K562 (cell line): Measurements from ENCODE around the gene SNAPC3.

Experiments used
- CBX5 ChIP-seq: IDR thresholded peaks from 2 replicates; pipeline ENCODE4 v1.6.1; 2014; ENCODE audit warnings: low read depth, borderline replicate concordance
- E2F3 ChIP-seq: fragments of 250-450 bp; sonication (Bioruptor Pico); IDR thresholded peaks from 2 replicates; pipeline ENCODE4 v1.4.0; 2020; ENCODE audit warnings: mild to moderate bottlenecking
- EHMT2 ChIP-seq: fragments of 450-650 bp; IDR thresholded peaks from 2 replicates; pipeline ENCODE4 v1.6.1; 2018; ENCODE audit warnings: antibody characterized with exemption
- FUS ChIP-seq: fragments of 200-400 bp; formaldehyde crosslinking; optimal IDR thresholded peaks from 2 replicates; pipeline ENCODE3; 2017; ENCODE audit warnings: low read depth, low read length
- YY1 ChIP-seq, 3 experiments: IDR thresholded peaks; 2 replicates each; pipeline ENCODE4 v1.6.1; 2011; ENCODE audit warnings: low read length in 2 of 3, mild to moderate bottlenecking in 2 of 3, moderate library complexity in 2 of 3, borderline replicate concordance in 1 of 3, control low read depth in 1 of 3, low read depth in 1 of 3; ENCODE audit not compliant: insufficient read depth in 3 of 3, insufficient replicate concordance in 2 of 3, control insufficient read depth in 1 of 3, insufficient read length in 1 of 3; ENCODE audit errors: extremely low read depth in 1 of 3
- ZBED1 ChIP-seq: IDR thresholded peaks from 2 replicates; pipeline ENCODE4 v1.6.1; 2014
- ZNF274 ChIP-seq: IDR thresholded peaks from 2 replicates; pipeline ENCODE4 v1.6.1; 2011; ENCODE audit warnings: low read depth, mild to moderate bottlenecking, low read length, moderate library complexity, borderline replicate concordance
- ZNF347 ChIP-seq: fragments of 450-650 bp; formaldehyde crosslinking; IDR thresholded peaks from 2 replicates; pipeline ENCODE4 v1.4.0; 2020; ENCODE audit warnings: low read depth, mild to moderate bottlenecking, moderate library complexity
- TF ChIP-seq, protein P1 (sequence below), 3 experiments: IDR thresholded peaks in 2 of 3; conservative IDR thresholded peaks in 1 of 3; 2 replicates each; pipeline ENCODE4 v1.5.1; 2011 to 2012; ENCODE audit warnings: low read length in 3 of 3, mild to moderate bottlenecking in 3 of 3, control low read depth in 2 of 3, improper control_type of control experiment in 1 of 3, inconsistent platforms in 1 of 3, low read depth in 1 of 3, mixed read lengths in 1 of 3, moderate library complexity in 1 of 3; ENCODE audit not compliant: insufficient read depth in 2 of 3
- TF ChIP-seq, protein P2 (sequence below): fragments of 250-450 bp; sonication (Bioruptor Pico); IDR thresholded peaks from 2 replicates; pipeline ENCODE4 v1.8.0; 2021; ENCODE audit warnings: borderline replicate concordance, mild to moderate bottlenecking, moderate library complexity; ENCODE audit not compliant: poor library complexity, severe bottlenecking

DNA sequence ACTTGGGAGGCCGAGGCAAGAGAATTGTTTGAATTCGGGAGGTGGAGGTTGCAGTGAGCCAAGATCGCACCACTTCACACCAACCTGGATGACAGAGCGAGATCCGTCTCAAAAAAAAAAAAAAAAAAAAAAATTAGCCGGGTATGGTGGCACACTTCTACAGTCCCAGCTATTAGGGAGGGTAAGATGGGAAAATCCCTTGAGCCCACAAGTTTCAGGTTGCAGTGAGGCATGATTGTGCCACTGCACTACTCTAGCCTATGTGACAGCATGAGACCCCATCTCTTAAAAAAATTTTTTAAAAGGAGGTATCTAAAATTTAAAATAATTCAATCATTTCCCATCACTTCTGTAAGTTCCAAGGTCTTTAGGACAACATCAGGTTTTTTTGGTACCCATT is 62.1 kb downstream of the SNAPC3 start:
- no peak for TF ChIP-seq ZNF274
- TF ChIP-seq CBX5: no peak
- TF ChIP-seq EHMT2: no peak
- TF ChIP-seq, protein P1, sequence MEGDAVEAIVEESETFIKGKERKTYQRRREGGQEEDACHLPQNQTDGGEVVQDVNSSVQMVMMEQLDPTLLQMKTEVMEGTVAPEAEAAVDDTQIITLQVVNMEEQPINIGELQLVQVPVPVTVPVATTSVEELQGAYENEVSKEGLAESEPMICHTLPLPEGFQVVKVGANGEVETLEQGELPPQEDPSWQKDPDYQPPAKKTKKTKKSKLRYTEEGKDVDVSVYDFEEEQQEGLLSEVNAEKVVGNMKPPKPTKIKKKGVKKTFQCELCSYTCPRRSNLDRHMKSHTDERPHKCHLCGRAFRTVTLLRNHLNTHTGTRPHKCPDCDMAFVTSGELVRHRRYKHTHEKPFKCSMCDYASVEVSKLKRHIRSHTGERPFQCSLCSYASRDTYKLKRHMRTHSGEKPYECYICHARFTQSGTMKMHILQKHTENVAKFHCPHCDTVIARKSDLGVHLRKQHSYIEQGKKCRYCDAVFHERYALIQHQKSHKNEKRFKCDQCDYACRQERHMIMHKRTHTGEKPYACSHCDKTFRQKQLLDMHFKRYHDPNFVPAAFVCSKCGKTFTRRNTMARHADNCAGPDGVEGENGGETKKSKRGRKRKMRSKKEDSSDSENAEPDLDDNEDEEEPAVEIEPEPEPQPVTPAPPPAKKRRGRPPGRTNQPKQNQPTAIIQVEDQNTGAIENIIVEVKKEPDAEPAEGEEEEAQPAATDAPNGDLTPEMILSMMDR (IDR thresholded peaks at IDR 0.05 in 2 of 3, conservative IDR thresholded peaks at IDR 0.05 in 1 of 3; ENCODE audit: insufficient read depth in 2 of 3, low read depth in 1 of 3, low read length in 3 of 3): no peak
- TF ChIP-seq, protein P2, sequence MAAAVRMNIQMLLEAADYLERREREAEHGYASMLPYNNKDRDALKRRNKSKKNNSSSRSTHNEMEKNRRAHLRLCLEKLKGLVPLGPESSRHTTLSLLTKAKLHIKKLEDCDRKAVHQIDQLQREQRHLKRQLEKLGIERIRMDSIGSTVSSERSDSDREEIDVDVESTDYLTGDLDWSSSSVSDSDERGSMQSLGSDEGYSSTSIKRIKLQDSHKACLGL (CRISPR knock-in tag): no peak
- no peak for TF ChIP-seq ZNF347 (CRISPR knock-in tag)
- TF ChIP-seq FUS: no peak
- no peak for TF ChIP-seq ZBED1
- TF ChIP-seq YY1 (IDR thresholded peaks at IDR 0.05; ENCODE audit: borderline replicate concordance in 1 of 3, control insufficient read depth in 1 of 3, extremely low read depth in 1 of 3, insufficient read depth in 3 of 3, insufficient read length in 1 of 3, insufficient replicate concordance in 2 of 3, low read depth in 1 of 3, low read length in 2 of 3): no peak
- TF ChIP-seq E2F3 (CRISPR knock-in tag): no peak
